ENCODE data around the gene C16orf90.

C16orf90 gene

GRCh38 chr16:3467921-3468320, 27.4 kb downstream of the C16orf90 start:
- DNase-seq (ENCODE audit: low spot score) (no peak), FAIRE-seq (no peak)

DNA sequence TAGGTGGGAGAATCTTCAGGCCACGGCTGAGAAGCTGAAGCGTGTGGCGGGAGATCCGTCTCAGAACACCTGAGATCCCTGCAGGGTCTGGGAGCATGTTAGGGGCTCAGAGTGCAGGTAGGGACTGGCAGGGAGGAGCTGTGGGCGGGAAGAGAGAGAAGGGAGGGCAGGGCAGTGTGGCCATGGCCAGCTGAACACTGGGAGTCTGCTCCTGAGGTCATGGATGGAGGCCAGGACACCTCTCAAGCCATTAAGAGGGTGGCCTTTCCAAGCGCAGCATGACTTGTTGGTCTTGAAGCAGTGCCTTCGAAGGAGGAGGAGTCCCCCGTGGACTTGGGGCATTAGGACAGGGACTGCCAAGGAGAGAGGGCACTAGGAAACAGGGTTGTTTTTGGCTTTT, 28.1 kb downstream of the C16orf90 start:
- no peak for FAIRE-seq
- no peak for DNase-seq (ENCODE audit: low spot score)

DNA sequence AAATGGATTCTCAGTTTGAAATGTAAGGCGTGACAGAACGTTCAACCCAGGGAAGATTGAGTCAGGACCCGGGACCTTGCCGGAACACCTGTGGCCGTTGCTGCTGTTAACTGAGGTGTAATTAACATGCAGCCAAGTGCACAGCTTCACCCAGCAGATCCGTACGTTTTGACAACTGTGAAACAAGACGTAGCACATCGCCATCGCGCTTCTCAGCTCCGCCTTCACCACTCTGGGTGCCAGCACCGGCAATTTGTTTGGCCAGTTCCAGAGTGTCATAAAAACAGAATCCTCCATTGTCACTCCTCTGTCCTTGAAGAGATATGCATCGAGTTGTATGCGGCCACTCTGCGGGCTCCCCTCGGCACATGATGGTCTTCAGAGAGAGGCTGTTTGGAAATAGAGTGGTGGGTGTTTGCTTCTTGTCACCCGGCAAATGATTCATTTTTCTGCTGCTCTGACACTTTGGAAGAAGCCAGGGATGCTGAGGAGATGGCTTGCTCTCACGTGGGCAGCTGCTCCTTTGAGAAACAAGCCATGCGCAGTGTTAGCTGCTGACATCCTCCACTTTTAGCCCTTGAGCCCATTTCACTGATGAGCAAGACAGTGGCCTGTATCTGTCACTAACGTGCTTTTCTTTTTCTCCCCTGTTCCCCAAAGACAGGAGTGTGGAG, 29.2 kb downstream of the C16orf90 start:
- no peak for FAIRE-seq
- no peak for DNase-seq (ENCODE audit: low spot score)

DNA sequence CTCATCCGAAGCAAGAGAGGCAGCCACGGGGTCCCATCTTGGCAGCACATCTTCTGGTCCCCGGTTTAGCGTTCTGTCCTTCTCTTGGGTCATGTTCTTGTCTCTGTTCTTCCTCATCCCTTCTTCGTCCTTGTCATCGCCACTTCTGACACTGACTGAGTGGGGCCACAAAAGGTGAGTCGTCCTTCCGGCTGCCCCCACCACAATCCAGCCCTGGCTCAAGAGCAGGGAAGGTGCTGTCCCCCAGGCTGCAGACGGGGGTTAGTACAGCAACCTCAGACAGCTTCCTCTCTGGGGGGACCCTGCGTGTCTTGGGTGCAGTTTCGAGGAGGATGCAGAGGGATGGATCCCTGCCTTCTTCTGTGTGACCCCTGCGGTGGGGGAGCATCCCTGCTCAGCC, 30.0 kb downstream of the C16orf90 start:
- FAIRE-seq (no peak), DNase-seq (ENCODE audit: low spot score) (no peak)

- no peak for DNase-seq (ENCODE audit: low spot score)
- no peak for FAIRE-seq
Observed at GRCh38 chr16:3461151-3461550, 34.1 kb downstream of the C16orf90 start.

- FAIRE-seq, result no peak
Observed at GRCh38 chr16:3460585-3460984, 34.7 kb downstream of the C16orf90 start.

DNA sequence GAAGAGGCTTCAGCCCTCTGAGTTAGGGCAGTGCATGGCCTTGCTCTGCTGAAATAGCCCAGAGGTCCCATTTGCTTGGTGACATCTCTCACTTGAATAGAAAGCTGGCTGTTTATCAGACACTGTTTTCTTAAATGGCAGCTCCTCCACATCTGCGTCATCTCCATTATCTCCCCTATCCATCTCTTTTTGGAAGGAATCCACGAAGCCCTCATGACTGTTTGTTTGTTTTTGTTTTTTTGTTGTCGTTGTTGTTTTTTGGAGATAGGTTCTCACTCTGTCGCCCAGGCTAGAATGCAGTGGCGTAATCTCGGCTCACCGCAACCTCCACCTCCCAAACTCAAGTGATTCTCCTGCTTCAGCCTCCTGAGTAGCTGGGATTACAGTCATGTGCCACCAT, 35.2 kb downstream of the C16orf90 start:
- no peak for FAIRE-seq
- DNase-seq (ENCODE audit: low spot score), result no peak

More at GRCh38 chr16:3460585-3460984, 34.7 kb downstream of the C16orf90 start:
- no peak for DNase-seq (ENCODE audit: low spot score)

- DNase-seq (ENCODE audit: low spot score) (no peak), FAIRE-seq (no peak)
Observed at GRCh38 chr16:3459401-3460090, 35.7 kb downstream of the C16orf90 start.

- peak; percentile 84 for FAIRE-seq
- DNase-seq (ENCODE audit: low spot score), result peak; percentile 65
Observed at GRCh38 chr16:3458852-3459361, 36.4 kb downstream of the C16orf90 start.

- FAIRE-seq, result no peak
- no peak for DNase-seq (ENCODE audit: low spot score)
Observed at GRCh38 chr16:3458278-3458851, 36.9 kb downstream of the C16orf90 start.

- FAIRE-seq (no peak), DNase-seq (ENCODE audit: low spot score) (peak; percentile 61)
Observed at GRCh38 chr16:3457434-3458252, 37.6 kb downstream of the C16orf90 start.

- FAIRE-seq (no peak), DNase-seq (ENCODE audit: low spot score) (no peak)
Observed at GRCh38 chr16:3454631-3455147, 40.6 kb downstream of the C16orf90 start.

DNA sequence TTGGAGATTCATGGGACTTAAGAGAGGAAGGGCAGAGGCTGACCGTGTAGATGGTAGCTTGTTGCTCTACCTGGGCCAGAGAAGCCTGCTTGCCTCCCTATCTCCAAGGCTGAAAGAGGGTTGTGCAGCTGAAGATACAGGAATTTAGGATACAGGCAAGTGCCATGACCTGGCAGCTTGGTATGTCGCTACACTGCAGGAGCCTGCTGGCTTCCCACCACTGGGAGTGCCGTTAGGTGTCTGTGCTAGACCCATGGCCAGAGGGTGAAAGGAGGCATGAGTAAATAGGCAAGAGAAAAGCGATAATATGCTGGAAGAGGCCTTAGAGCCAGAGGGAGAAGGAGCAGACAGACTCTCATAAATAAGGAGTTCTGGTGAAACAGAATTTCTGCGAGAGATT, 41.2 kb downstream of the C16orf90 start:
- FAIRE-seq (no peak), DNase-seq (ENCODE audit: low spot score) (no peak)

- peak; percentile 57 for DNase-seq (ENCODE audit: low spot score)
- peak; percentile 42 for FAIRE-seq
Observed at GRCh38 chr16:3444032-3444388, 51.3 kb downstream of the C16orf90 start.
